ENCODE data around the gene ARMC6.
"Not testable (repeated sequence)": the region's sequence is repeated elsewhere in the genome, so short reads cannot be mapped to it uniquely, and the experiment has no call there.

Gene ARMC6

DNA sequence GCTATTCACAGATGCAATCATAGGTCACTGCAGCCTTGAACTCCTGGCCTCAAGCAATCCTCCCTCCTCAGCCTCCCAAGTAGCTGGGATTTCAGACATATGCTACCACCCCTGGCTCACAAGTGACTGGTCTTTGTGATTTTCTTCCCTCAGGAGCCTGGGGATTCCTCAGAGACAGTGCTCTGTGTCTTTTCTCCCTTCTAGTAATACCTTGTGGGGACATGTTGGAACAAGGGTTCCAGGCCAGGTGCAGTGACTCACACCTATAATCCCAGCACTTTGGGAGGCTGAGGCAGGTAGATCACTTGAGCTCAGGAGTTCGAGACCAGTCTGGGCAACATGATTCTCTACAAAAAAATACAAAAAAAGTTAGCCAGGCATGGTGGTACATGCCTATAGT, 10.0 kb upstream of the ARMC6 start:
- DNase-seq, result not testable (repeated sequence)

- no peak for DNase-seq
These were observed 7.5 kb upstream of the ARMC6 start for GRCh38 chr19:19025861-19026260.

GRCh38 chr19:19026299-19026971, 7.0 kb upstream of the ARMC6 start:
- DNase-seq, result no peak

GRCh38 chr19:19027228-19027627, 6.2 kb upstream of the ARMC6 start:
- no peak for DNase-seq

DNA sequence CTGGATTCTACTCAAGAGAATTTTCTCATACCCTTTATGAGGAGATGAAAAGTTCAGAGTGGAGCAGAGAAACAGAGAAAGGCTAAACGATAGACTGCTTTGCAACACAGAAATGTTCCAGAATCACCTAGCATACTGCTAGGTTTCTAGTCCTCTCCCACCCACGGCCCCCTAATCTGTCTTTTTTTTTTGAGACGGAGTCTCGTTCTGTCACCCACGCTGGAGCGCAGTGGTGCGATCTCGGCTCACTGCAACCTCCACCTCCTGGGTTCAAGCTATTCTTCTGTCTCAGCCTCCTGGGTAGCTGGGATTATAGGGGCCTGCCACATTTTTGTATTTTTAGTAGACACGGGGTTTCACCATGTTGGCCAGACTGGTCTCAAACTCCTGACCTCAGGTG, 4.9 kb upstream of the ARMC6 start:
- DNase-seq, result no peak

- no peak for DNase-seq
These were observed 1.5 kb upstream of the ARMC6 start for GRCh38 chr19:19031891-19032290.

DNA sequence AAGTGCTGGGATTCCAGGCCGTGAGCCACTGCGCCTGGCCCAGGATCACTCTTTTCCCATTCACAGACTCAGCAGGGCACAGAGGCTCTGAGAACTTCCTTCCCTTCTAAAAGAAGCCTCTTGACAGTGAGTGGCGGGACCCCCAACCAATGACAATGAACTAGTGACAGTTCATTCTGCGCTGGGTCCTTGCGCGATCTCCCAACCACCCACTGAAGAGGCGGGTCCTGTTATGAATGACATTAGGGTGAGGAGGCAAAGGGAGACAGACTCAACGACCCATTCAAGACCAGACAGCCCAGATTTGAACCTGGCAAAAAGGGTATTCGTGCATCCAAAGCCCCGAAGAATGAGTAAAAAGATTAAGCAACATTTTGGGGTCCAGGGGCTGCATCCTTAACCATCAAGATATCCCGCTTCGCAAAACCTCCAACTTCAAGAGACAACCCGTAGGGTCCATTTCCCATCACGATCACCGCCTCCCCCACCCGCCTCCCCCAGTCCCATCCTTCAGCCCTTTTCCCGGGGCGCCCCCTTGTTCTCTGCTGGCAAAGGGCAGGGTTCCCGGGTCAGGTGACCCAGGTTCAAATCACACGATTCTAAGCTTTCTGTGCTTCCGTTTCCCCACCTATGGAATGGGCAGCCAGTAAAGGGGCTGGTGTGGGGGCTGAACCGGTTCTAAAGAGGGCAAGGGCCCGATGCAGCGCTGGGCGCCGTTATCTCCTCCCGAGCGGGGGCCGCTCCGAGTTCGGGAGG, 805 bp upstream of the ARMC6 start:
- DNase-seq, result peak; percentile 79

DNA sequence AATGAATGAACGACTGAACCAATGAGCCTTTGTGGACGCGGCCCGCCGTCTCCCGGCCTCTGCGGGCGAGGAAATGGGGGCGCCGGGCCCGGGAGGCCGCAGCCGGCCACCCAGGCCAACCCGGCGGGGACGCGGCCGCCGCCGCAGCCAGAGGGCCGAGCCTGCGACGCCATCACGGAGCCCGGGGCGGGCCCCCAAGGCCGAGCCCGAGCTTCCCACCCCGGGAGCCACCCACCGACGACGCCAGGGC, 302 bp upstream of the ARMC6 start:
- DNase-seq, result no peak

- DNase-seq, result peak; percentile 65
These were observed 811 bp downstream of the ARMC6 start for GRCh38 chr19:19034204-19034624.

- DNase-seq, result no peak
These were observed 6.5 kb downstream of the ARMC6 start for GRCh38 chr19:19039901-19040300.

- DNase-seq, result no peak
These were observed 7.0 kb downstream of the ARMC6 start for GRCh38 chr19:19040417-19040816.

DNA sequence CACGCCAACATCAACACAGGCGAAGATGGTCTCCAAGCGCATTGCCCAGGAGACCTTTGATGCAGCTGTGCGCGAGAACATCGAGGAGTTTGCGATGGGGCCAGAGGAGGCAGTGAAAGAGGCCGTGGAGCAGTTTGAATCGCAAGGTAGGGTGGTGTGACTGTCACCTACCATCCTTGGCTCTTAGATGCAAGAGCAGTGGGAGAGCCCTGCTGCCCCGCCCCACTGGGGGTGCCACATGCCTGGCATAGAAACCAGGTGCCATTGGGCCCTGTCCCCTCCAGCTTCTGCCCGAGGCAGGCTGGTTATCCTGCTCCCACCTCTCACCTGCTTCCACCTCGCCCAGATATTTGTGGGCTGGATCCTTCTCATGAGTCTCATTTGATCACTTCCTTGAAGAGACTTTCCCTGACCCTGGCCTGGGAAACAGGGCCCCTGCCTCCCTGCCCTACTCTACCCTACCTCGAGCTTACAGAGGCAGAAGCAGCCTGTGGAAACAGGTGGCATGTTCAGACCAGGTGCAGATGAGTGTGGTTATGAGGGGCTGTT, 9.4 kb downstream of the ARMC6 start:
- DNase-seq, result no peak

- no peak for DNase-seq
These were observed 10.1 kb downstream of the ARMC6 start for GRCh38 chr19:19043481-19043880.

DNA sequence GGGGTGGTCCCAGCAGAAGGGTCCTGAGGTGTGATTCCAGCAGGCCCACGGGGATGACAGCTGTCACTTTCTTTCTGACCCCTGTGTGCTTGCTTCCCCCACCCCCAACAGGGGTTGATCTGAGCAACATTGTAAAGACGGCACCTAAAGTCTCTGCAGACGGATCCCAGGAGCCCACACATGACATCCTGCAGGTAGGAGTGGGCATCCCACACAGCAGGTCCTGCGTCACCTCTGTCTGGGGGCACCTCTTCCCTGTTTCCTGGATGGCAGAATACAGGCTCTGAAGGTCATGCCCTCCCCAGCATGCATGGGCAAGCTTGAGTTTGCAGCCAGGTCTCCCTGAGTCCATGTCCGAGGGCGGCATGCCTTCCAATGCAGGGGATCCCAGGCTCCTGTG, 10.5 kb downstream of the ARMC6 start:
- no peak for DNase-seq

GRCh38 chr19:19049406-19049805, 16.0 kb downstream of the ARMC6 start:
- DNase-seq, result no peak

DNA sequence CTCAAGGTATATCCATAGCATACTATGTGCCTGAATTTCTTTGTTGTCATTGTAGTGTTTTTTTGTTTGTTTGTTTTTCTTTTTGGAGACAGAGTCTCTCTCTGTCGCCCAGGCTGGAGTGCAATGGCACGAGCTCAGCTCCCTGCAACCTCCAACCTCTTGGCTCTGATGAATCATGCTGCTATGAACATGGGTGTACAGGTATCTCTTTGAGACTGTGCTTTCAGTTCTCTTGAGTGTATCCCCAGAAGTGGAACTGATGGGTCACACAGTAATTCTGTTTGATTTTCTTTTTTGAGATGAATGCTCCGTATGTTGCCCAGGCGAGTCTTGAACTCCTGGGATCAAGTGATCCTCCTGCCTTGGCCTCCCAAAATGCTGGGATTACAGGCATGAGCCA, 16.7 kb downstream of the ARMC6 start:
- no peak for DNase-seq

GRCh38 chr19:19050731-19051130, 17.3 kb downstream of the ARMC6 start:
- DNase-seq, result no peak

- no peak for DNase-seq
These were observed 18.2 kb downstream of the ARMC6 start for GRCh38 chr19:19051478-19052213.

DNA sequence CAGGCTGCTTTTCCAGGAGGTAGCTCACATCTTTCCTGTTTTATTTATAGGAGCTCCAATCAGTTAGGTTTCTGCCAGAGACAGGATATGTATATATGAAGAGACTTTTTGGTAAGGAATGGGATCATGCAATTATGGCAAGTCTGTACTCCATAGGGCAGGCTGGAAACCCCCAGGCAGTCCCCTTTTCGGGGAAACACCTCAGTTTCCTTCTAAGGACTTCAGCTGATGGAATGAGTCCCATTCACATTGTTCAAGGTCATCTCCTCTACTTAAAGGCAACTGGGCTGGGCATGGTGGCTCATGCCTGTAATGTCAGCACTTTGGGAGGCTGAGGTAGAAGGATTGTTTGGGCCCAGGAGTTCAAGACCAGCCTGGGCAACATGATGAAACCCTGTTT, 19.5 kb downstream of the ARMC6 start:
- DNase-seq, result no peak

GRCh38 chr19:19053508-19054314, 20.3 kb downstream of the ARMC6 start:
- peak; percentile 6 for DNase-seq

- no peak for DNase-seq
These were observed 21.0 kb downstream of the ARMC6 start for GRCh38 chr19:19054315-19054938.

- no peak for DNase-seq
These were observed 21.6 kb downstream of the ARMC6 start for GRCh38 chr19:19054939-19055440.
